ENCODE results near the gene ASB2. TPM values are rescaled to one million over a fixed set of nuclear protein-coding genes. Genes with fewer than 3 reads are reported as not detected.

Gene ASB2
- total RNA-seq, 1 experiment from 2014 or later, result not detected

GRCh38 chr14:93943930-93944329 lies 32.4 kb downstream of the ASB2 start:
- no peak overlapping the region for H3K27ac ChIP-seq (ENCODE audit: low read depth, low read length, poor library complexity, severe bottlenecking)
- no peaks in the 10 kb centered on the region for H3K36me3 ChIP-seq (ENCODE audit: insufficient read depth, low read length, poor library complexity, severe bottlenecking)
- H3K4me3 ChIP-seq (ENCODE audit: low read depth, low read length, poor library complexity, severe bottlenecking), result no peak overlapping the region
- TF ChIP-seq EZH2 (IDR thresholded peaks at IDR 0.05; ENCODE audit: borderline replicate concordance, low read depth, low read length, poor library complexity, severe bottlenecking) (no peak), CTCF (conservative IDR thresholded peaks at IDR 0.05; ENCODE audit: low read depth, low read length) (no peak)
- peaks cover 6% of the 10 kb centered on the region for H3K4me1 ChIP-seq (ENCODE audit: insufficient read depth, low read length, poor library complexity, severe bottlenecking)
- H3K9me3 ChIP-seq (ENCODE audit: low read depth, low read length, poor library complexity, severe bottlenecking), result no peaks in the 10 kb centered on the region
- DNase-seq (ENCODE audit: low spot score), result no peak
- POLR2A ChIA-PET (ENCODE audit: low non-redundant PET), result no interaction called here
- H3K27me3 ChIP-seq (replicated peaks; ENCODE audit: insufficient read depth, low read depth, low read length, poor library complexity), result no peaks in the 10 kb centered on the region
- CTCF ChIA-PET, result no interaction called here
- BruUV-seq (replicated peaks), result no TSS peak
- intact Hi-C loops (cut with micrococcal nuclease; ENCODE audit: unreplicated experiment), result loop anchor here (5.0 kb wide), 1 partner anchor 193 kb away; no protein-coding TSS in a partner anchor

GRCh38 chr14:93943052-93943451 lies 33.3 kb downstream of the ASB2 start:
- Histone ChIP-seq H3K27ac (ENCODE audit: low read depth, low read length, poor library complexity, severe bottlenecking) (no peak overlapping the region), H3K4me3 (ENCODE audit: low read depth, low read length, poor library complexity, severe bottlenecking) (no peak overlapping the region), H3K27me3 (replicated peaks; ENCODE audit: insufficient read depth, low read depth, low read length, poor library complexity) (no peaks in the 10 kb centered on the region), H3K36me3 (ENCODE audit: insufficient read depth, low read length, poor library complexity, severe bottlenecking) (no peaks in the 10 kb centered on the region), H3K4me1 (ENCODE audit: insufficient read depth, low read length, poor library complexity, severe bottlenecking) (peaks cover 6% of the 10 kb centered on the region), H3K9me3 (ENCODE audit: low read depth, low read length, poor library complexity, severe bottlenecking) (no peaks in the 10 kb centered on the region)
- TF ChIP-seq CTCF (conservative IDR thresholded peaks at IDR 0.05; ENCODE audit: low read depth, low read length) (no peak), EZH2 (IDR thresholded peaks at IDR 0.05; ENCODE audit: borderline replicate concordance, low read depth, low read length, poor library complexity, severe bottlenecking) (no peak)
- CTCF ChIA-PET, result no interaction called here
- no peak for DNase-seq (ENCODE audit: low spot score)
- no TSS peak for BruUV-seq (replicated peaks)
- intact Hi-C loops (cut with micrococcal nuclease; ENCODE audit: unreplicated experiment), result loop anchor here (5.0 kb wide), 1 partner anchor 194 kb away; no protein-coding TSS in a partner anchor
- POLR2A ChIA-PET (ENCODE audit: low non-redundant PET), result no interaction called here

- no peaks in the 10 kb centered on the region for H3K9me3 ChIP-seq (ENCODE audit: low read depth, low read length, poor library complexity, severe bottlenecking)
- no peak overlapping the region for H3K4me3 ChIP-seq (ENCODE audit: low read depth, low read length, poor library complexity, severe bottlenecking)
- peaks cover 6% of the 10 kb centered on the region for H3K4me1 ChIP-seq (ENCODE audit: insufficient read depth, low read length, poor library complexity, severe bottlenecking)
- POLR2A ChIA-PET (ENCODE audit: low non-redundant PET), result no interaction called here
- CTCF ChIA-PET, result no interaction called here
- intact Hi-C loops (cut with micrococcal nuclease; ENCODE audit: unreplicated experiment), result loop anchor here (2.0 to 5.0 kb wide), 2 partner anchors 63 to 196 kb away; no protein-coding TSS in a partner anchor
- no peaks in the 10 kb centered on the region for H3K27me3 ChIP-seq (replicated peaks; ENCODE audit: insufficient read depth, low read depth, low read length, poor library complexity)
- no peak overlapping the region for H3K27ac ChIP-seq (ENCODE audit: low read depth, low read length, poor library complexity, severe bottlenecking)
- no peak for TF ChIP-seq CTCF (conservative IDR thresholded peaks at IDR 0.05; ENCODE audit: low read depth, low read length)
- TF ChIP-seq EZH2 (IDR thresholded peaks at IDR 0.05; ENCODE audit: borderline replicate concordance, low read depth, low read length, poor library complexity, severe bottlenecking), result no peak
- no TSS peak for BruUV-seq (replicated peaks)
- no peaks in the 10 kb centered on the region for H3K36me3 ChIP-seq (ENCODE audit: insufficient read depth, low read length, poor library complexity, severe bottlenecking)
- peak; percentile 62 for DNase-seq (ENCODE audit: low spot score)
Observed at GRCh38 chr14:93941293-93941910, 35.0 kb downstream of the ASB2 start.

All from A673 (cell line).